ENCODE measurements around the gene GGACT.
A peak's percentile ranks its signal among the peaks of the same experiment; 100 is the strongest.

GGACT gene

DNA sequence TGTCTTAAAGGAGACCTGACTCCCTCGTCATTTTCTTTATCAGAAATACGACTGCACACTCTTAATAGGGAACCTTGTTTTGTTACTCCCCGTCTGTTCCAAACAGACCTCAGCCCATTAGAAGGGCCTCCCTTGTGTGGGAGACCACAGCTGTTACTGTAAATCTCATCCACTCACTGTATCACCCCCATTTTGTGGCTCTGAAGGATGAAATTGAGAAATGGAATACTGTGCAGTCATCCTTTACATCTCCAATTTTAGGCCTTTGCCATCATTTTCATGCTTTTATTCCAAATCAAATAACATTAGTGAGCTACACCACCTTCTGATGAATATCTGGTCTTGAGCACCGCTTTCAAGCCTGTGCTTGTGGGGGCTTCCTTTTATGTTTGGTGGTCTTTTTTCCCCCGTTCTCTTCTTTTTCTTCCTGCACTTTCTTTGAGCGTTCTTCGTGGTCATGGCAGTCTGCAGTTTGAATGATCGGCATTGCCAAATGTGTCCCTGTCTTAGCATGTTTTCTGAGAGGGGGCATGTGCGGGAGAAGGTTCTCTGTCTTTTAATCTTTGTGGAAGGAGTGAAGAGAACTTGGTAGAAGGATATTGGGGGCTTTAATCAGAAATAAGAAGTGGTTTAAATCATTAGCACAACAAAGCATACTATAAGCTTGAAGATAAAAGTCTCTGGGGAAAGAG lies 65.8 kb downstream of the GGACT start:
- no peak for DNase-seq
- in situ Hi-C loops (cut with HindIII; ENCODE audit: low pct_ligation_motif_present, low pct_unique_long_range_greater_than_20kb, low sequenced_read_pairs): no loop called here

DNA sequence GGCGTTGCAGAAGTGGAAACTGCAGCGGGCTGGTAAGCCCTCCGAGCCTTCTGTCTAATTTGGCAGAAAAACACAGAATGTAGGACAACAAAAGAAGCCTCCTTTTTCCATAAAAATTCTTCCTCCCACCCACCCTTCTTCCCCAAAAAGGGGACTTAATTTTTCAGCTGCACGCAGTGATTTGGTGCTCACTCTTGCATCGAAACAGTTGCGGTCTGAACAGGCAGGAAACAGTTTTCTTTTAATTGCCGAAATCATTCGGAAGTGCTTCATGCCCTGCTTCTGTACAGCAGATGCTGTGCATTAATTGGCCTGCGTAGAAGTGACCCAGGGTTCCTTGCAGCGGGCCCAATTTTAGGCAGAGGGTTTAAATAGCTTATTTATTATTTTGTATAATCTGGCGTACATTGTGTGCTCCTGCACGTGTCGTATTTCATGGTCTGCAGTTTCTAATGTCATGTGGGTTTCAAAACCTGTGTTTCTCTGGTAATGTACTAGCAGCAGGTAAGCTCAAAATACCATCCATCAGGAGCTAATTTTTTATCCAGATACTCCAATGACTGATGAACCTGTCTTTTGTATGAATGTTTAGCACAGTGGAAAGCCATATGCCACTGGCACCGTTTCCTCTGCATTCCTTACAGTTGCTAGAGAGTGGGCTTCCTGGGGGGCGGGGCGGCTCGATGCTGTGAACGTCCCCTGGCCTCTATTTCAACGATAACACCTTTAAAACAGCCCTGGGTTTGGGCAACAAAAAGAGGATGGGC lies 66.6 kb downstream of the GGACT start:
- in situ Hi-C loops (cut with HindIII; ENCODE audit: low pct_ligation_motif_present, low pct_unique_long_range_greater_than_20kb, low sequenced_read_pairs): no loop called here
- DNase-seq: no peak

GRCh38 chr13:100520936-100521850 lies 67.4 kb downstream of the GGACT start:
- DNase-seq: no peak
- in situ Hi-C loops (cut with HindIII; ENCODE audit: low pct_ligation_motif_present, low pct_unique_long_range_greater_than_20kb, low sequenced_read_pairs): no loop called here

- in situ Hi-C loops (cut with HindIII; ENCODE audit: low pct_ligation_motif_present, low pct_unique_long_range_greater_than_20kb, low sequenced_read_pairs): no loop called here
- no peak for DNase-seq
Measured at GRCh38 chr13:100519626-100520025, 69.0 kb downstream of the GGACT start.

DNA sequence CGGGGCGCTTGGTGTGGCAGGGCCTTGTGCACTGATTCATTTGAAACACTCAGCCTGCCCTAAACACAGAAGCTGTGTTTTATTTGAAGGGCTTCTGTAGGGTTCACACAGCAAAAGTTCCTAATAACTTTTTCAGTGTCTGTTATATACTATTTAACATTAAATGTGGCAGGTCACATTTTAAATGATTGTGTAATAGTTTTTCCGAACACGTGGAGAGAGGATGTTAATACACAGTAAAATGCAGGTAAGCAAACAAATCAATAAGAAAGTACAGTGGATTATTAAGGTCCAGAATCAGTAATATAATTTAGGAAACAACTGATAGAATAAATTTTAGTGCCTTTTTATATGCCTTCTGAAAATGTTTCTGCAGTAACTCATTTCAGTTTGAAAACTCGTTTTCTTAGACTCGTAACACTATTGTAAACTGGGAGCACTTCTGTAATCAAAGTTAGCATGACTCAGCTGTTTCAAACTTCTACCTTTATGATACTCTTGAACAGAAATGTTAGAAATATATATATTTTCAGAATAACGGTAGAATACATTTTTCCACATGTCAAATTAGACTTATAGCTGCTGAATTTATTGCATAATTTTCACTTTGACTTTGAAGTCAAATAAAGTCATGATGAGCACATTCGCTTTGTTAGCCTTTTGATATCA lies 70.1 kb downstream of the GGACT start:
- in situ Hi-C loops (cut with HindIII; ENCODE audit: low pct_ligation_motif_present, low pct_unique_long_range_greater_than_20kb, low sequenced_read_pairs): no loop called here
- DNase-seq: no peak

DNA sequence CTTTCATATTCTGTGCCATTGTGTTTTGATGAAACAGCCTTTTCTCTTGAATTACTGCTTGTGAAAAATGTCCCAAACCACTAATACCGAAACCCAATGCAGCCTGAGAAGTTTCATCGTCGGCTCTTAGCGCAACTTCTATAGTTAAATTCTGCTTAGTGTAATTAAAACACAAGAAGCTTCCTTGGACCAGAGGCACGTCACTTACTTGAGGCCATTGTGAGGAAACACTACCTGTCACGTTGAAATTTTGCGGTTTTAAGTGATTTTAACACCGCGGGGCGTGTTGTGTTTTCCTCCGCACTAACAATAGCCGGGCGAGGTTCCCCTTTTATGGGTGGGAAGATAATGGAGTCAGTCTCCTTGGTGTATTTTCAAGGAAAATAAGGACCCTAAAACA lies 70.9 kb downstream of the GGACT start:
- no peak for DNase-seq
- in situ Hi-C loops (cut with HindIII; ENCODE audit: low pct_ligation_motif_present, low pct_unique_long_range_greater_than_20kb, low sequenced_read_pairs): no loop called here

- in situ Hi-C loops (cut with HindIII; ENCODE audit: low pct_ligation_motif_present, low pct_unique_long_range_greater_than_20kb, low sequenced_read_pairs): no loop called here
- DNase-seq: peak; percentile 64
Measured at GRCh38 chr13:100517135-100517534, 71.5 kb downstream of the GGACT start.

- no peak for DNase-seq
- in situ Hi-C loops (cut with HindIII; ENCODE audit: low pct_ligation_motif_present, low pct_unique_long_range_greater_than_20kb, low sequenced_read_pairs): no loop called here
Measured at GRCh38 chr13:100515410-100515800, 73.2 kb downstream of the GGACT start.

DNA sequence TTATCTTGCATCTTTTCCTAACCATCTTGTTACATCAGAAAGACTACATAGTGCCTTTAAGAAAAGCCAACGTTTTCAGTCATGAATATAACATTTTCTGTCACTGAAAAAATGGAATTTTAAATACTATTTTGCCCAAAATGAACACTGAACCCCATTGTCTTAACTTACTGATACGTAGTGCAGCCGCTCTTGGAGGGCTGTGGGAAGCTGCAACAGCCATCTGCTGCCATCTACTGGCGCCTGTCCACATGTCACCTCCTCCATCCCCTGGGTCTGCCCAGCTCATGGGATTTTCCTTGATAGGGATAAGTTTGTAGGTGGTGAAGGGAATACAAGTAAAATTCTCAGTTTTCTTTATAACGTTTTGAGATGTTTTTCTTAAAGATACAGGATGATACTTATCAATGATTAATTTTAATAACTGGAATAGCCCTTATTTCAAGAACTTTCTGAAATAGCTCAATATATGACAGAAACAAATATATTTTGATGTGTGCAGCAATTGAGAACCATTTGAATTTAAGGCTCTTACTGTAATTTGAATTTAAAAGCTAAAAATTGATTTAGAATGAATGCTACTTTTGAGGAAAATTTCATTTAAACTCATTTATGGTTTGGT lies 73.7 kb downstream of the GGACT start:
- in situ Hi-C loops (cut with HindIII; ENCODE audit: low pct_ligation_motif_present, low pct_unique_long_range_greater_than_20kb, low sequenced_read_pairs): no loop called here
- DNase-seq: peak; percentile 67

DNA sequence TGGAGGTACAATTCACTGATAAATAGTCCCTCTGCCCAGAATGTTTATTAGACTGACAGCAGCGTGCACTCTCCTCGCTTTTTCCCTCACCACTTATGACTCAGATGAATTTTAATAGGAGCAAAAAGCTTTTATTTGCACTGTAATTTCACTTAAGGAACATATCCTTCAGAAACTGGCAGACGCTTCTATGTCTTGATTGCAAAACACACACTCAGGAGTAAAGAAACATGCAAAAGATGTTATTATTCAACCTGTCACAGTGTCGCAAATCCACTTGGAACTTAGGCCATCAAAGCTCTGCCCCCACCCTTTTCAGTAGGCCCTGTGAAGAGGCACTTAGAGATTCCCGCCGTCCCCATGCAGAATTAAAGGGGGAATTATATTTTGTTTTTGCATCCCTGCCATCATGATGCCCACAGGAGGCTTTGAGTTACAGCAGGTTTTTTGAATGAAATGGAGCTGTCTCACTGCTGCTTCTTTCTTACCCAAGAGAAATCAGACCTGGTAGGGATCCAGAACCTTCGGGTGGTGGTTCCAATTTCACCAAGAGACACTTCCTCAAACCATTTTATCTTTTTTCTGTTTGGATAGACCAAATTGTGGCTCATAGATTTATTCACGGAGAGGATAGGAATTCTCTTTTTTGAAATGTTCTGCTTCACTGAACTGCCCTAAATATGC lies 74.5 kb downstream of the GGACT start:
- in situ Hi-C loops (cut with HindIII; ENCODE audit: low pct_ligation_motif_present, low pct_unique_long_range_greater_than_20kb, low sequenced_read_pairs): no loop called here

GRCh38 chr13:100513171-100513570 lies 75.4 kb downstream of the GGACT start:
- DNase-seq: no peak
- in situ Hi-C loops (cut with HindIII; ENCODE audit: low pct_ligation_motif_present, low pct_unique_long_range_greater_than_20kb, low sequenced_read_pairs): no loop called here

More for the DNA sequence above, 74.5 kb downstream of the GGACT start:
- no peak for DNase-seq

DNA sequence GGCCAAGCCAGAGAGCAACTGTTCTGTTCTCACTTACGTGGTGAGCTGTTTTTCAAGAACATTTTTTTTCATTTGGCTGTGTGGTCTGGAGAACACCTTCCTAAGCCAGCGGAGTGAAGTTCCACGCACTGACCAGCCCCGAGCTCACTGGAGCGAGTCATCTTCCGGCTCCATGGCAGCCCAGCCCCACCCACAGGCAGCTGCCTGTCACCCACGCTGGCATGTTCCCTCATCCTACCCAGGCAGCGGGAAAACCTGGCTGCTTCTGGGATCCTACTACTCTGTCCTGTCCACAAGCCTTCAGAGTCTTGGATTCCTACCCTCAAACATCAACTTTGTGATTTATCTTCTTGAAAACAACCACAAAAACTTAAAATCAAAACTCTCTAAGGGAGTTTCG lies 76.2 kb downstream of the GGACT start:
- in situ Hi-C loops (cut with HindIII; ENCODE audit: low pct_ligation_motif_present, low pct_unique_long_range_greater_than_20kb, low sequenced_read_pairs): no loop called here
- DNase-seq: no peak

GRCh38 chr13:100511466-100511865 lies 77.1 kb downstream of the GGACT start:
- in situ Hi-C loops (cut with HindIII; ENCODE audit: low pct_ligation_motif_present, low pct_unique_long_range_greater_than_20kb, low sequenced_read_pairs): no loop called here
- no peak for DNase-seq

GRCh38 chr13:100510208-100510957 lies 78.2 kb downstream of the GGACT start:
- in situ Hi-C loops (cut with HindIII; ENCODE audit: low pct_ligation_motif_present, low pct_unique_long_range_greater_than_20kb, low sequenced_read_pairs): no loop called here
- no peak for DNase-seq

DNA sequence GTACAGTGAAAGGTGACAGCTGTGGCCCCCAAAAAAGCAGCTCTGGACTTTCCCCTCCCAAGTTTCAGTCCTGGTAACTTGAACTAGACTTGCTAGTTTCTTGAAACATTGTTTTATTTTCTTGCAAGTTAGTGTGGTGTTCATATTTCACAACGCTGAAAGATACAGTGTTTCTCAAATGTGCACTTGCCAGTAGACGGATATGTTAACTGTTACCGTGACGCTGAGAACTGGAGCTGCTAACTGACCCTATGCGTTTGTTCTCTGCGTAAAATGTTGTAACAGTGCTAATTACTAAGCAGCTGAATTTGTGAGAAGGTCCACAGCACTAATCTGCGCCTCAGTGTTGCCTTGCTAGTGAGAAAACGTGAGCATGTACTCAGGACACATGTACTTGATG lies 79.6 kb downstream of the GGACT start:
- DNase-seq: no peak

GRCh38 chr13:100508455-100508854 lies 80.1 kb downstream of the GGACT start:
- in situ Hi-C loops (cut with HindIII; ENCODE audit: low pct_ligation_motif_present, low pct_unique_long_range_greater_than_20kb, low sequenced_read_pairs): no loop called here
- no peak for DNase-seq

More for the DNA sequence above, 79.6 kb downstream of the GGACT start:
- in situ Hi-C loops (cut with HindIII; ENCODE audit: low pct_ligation_motif_present, low pct_unique_long_range_greater_than_20kb, low sequenced_read_pairs): no loop called here

Data from ACHN (cell line).